Measurements from ENCODE around the gene MKKS. TPM values are rescaled to one million over a fixed set of nuclear protein-coding genes. Genes with fewer than 3 reads are reported as not detected.

The MKKS gene
- total and polyA plus RNA-seq, 2 of the 13 experiments (the other 11 are each of a cell fraction or from before 2014, with no cell fraction given) = 26.7 to 34.5 TPM

DNA sequence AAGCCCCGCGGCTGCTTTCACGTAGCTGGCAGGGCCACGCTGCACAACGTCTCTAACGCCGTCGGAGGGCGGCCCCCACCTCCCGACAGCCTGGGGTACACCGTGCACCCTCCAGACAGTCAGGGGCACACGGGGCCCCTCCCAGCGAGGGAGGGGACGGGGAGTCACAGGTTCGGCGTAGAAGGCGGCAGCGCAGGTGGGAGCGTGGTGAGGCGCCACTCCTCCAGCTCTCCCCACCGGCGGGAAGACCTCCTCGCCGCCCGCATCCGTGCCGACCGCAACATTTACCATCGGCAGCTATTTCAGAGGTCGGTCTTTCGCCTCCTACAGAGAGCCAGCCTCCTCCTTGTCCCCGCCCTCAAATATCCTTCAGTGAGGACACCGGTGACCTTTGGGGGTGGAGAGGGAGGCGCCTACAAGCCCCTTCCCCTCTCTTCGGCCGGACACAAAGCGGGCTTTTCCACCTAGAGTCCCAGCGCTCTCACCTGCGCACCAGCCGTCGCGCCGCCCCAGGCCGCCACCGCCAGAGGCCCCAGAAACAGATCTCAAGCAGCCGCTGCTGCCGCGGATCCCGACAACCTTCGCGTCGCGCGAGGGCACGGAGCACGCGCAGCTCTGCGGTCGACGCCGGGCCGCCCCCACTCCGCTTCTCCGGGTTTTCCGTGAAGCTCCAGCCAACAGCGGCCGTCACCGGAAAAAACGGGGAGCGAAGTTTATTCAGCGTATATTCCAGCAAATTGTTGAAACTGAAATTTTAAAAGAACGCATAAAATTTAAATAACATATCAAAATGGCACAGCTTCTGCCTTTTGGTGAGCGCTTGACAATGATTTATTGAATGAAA, at the start of gene MKKS (continued):
- TF ChIP-seq MAFF (IDR thresholded peaks at IDR 0.05; ENCODE audit: low read depth, low read length) (no peak), GPN1 (CRISPR knock-in tag; IDR thresholded peaks at IDR 0.05; ENCODE audit: borderline replicate concordance) (peak; percentile 88; the same call in 1 of the 2 replicates), ISX (CRISPR knock-in tag; conservative IDR thresholded peaks at IDR 0.05) (peak; percentile 94), RXRB (CRISPR knock-in tag; IDR thresholded peaks at IDR 0.05; ENCODE audit: borderline replicate concordance) (peak; percentile 65), ZNF296 (CRISPR knock-in tag; conservative IDR thresholded peaks at IDR 0.05) (peak; percentile 4; the same call in 1 of the 2 replicates), ZNF570 (CRISPR knock-in tag; IDR thresholded peaks at IDR 0.05; ENCODE audit: borderline replicate concordance) (peak; percentile 86; the same call in 1 of the 2 replicates), ZFP36L1 (CRISPR knock-in tag; IDR thresholded peaks at IDR 0.05) (peak; percentile 93; the same call in 1 of the 2 replicates), ETV6 (CRISPR knock-in tag; conservative IDR thresholded peaks at IDR 0.05) (peak; percentile 85; the same call in 1 of the 2 replicates)
- TF ChIP-seq, protein P1, sequence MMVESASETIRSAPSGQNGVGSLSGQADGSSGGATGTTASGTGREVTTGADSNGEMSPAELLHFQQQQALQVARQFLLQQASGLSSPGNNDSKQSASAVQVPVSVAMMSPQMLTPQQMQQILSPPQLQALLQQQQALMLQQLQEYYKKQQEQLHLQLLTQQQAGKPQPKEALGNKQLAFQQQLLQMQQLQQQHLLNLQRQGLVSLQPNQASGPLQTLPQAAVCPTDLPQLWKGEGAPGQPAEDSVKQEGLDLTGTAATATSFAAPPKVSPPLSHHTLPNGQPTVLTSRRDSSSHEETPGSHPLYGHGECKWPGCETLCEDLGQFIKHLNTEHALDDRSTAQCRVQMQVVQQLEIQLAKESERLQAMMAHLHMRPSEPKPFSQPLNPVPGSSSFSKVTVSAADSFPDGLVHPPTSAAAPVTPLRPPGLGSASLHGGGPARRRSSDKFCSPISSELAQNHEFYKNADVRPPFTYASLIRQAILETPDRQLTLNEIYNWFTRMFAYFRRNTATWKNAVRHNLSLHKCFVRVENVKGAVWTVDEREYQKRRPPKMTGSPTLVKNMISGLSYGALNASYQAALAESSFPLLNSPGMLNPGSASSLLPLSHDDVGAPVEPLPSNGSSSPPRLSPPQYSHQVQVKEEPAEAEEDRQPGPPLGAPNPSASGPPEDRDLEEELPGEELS (CRISPR knock-in tag; IDR thresholded peaks at IDR 0.05) = 0 out of 2 replicates have a peak, but pooled peaks have one; percentile 30
- TF ChIP-seq, protein P2, sequence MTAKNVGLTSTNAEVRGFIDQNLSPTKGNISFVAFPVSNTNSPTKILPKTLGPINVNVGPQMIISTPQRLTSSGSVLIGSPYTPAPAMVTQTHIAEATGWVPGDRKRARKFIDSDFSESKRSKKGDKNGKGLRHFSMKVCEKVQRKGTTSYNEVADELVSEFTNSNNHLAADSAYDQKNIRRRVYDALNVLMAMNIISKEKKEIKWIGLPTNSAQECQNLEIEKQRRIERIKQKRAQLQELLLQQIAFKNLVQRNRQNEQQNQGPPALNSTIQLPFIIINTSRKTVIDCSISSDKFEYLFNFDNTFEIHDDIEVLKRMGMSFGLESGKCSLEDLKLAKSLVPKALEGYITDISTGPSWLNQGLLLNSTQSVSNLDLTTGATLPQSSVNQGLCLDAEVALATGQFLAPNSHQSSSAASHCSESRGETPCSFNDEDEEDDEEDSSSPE (CRISPR knock-in tag; IDR thresholded peaks at IDR 0.05) = peak; percentile 90
- TF ChIP-seq, protein P3, sequence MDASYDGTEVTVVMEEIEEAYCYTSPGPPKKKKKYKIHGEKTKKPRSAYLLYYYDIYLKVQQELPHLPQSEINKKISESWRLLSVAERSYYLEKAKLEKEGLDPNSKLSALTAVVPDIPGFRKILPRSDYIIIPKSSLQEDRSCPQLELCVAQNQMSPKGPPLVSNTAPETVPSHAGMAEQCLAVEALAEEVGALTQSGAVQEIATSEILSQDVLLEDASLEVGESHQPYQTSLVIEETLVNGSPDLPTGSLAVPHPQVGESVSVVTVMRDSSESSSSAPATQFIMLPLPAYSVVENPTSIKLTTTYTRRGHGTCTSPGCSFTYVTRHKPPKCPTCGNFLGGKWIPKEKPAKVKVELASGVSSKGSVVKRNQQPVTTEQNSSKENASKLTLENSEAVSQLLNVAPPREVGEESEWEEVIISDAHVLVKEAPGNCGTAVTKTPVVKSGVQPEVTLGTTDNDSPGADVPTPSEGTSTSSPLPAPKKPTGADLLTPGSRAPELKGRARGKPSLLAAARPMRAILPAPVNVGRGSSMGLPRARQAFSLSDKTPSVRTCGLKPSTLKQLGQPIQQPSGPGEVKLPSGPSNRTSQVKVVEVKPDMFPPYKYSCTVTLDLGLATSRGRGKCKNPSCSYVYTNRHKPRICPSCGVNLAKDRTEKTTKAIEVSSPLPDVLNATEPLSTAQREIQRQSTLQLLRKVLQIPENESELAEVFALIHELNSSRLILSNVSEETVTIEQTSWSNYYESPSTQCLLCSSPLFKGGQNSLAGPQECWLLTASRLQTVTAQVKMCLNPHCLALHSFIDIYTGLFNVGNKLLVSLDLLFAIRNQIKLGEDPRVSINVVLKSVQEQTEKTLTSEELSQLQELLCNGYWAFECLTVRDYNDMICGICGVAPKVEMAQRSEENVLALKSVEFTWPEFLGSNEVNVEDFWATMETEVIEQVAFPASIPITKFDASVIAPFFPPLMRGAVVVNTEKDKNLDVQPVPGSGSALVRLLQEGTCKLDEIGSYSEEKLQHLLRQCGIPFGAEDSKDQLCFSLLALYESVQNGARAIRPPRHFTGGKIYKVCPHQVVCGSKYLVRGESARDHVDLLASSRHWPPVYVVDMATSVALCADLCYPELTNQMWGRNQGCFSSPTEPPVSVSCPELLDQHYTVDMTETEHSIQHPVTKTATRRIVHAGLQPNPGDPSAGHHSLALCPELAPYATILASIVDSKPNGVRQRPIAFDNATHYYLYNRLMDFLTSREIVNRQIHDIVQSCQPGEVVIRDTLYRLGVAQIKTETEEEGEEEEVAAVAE (CRISPR knock-in tag; IDR thresholded peaks at IDR 0.05; ENCODE audit: borderline replicate concordance) = peak; percentile 17; the same call in 1 of the 2 replicates
- TF ChIP-seq, protein P4, sequence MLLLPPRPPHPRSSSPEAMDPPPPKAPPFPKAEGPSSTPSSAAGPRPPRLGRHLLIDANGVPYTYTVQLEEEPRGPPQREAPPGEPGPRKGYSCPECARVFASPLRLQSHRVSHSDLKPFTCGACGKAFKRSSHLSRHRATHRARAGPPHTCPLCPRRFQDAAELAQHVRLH (CRISPR knock-in tag; IDR thresholded peaks at IDR 0.05; ENCODE audit: borderline replicate concordance, low read depth) = peak; percentile 93; the same call in 1 of the 2 replicates

Measured in HepG2 (cell line).